Skeletal muscle satellite cell (primary cell): ENCODE measurements around the gene RAB3C. TPM values are rescaled to one million over a fixed set of nuclear protein-coding genes. Genes with fewer than 3 reads are reported as not detected.
A peak's percentile ranks its signal among the peaks of the same experiment; 100 is the strongest.
"Not testable (repeated sequence)": the region's sequence is repeated elsewhere in the genome, so short reads cannot be mapped to it uniquely, and the experiment has no call there.

ENCODE experiments used
- H3K27me3 ChIP-seq: 2 replicates; pipeline ENCODE4 v1.7.0; 2013; ENCODE audit warnings: low read length; ENCODE audit not compliant: control insufficient read depth, insufficient read depth
- H3K36me3 ChIP-seq: 2 replicates; pipeline ENCODE4 v1.7.0; 2013; ENCODE audit warnings: mild to moderate bottlenecking, control low read depth, low read length; ENCODE audit not compliant: insufficient read depth
- H3K4me1 ChIP-seq: 2 replicates; pipeline ENCODE4 v1.7.0; 2013; ENCODE audit warnings: low read length; ENCODE audit not compliant: control insufficient read depth, insufficient read depth
- H3K4me2 ChIP-seq: 2 replicates; pipeline ENCODE4 v1.7.0; 2013; ENCODE audit warnings: mild to moderate bottlenecking, low read length
- H3K4me3 ChIP-seq: 2 replicates; pipeline ENCODE4 v1.7.0; 2013; ENCODE audit warnings: low read length
- H3K9ac ChIP-seq: 2 replicates; pipeline ENCODE4 v1.7.0; 2013; ENCODE audit warnings: mild to moderate bottlenecking, low read depth, low read length, moderate library complexity
- H3K9me3 ChIP-seq: replicated peaks from 2 replicates; pipeline ENCODE4 v1.7.0; 2013; ENCODE audit warnings: mild to moderate bottlenecking, control low read depth, low read length
- total RNA-seq: library from RNA; depleted of rRNA; stranded (reverse); fragments of >200 nt; gene quantifications from 2 replicates; pipeline ENCODE4 v1.2.3, GENCODE V29; 2012; rRNA removed

Gene RAB3C
- total RNA-seq: not detected in 2 replicates

DNA sequence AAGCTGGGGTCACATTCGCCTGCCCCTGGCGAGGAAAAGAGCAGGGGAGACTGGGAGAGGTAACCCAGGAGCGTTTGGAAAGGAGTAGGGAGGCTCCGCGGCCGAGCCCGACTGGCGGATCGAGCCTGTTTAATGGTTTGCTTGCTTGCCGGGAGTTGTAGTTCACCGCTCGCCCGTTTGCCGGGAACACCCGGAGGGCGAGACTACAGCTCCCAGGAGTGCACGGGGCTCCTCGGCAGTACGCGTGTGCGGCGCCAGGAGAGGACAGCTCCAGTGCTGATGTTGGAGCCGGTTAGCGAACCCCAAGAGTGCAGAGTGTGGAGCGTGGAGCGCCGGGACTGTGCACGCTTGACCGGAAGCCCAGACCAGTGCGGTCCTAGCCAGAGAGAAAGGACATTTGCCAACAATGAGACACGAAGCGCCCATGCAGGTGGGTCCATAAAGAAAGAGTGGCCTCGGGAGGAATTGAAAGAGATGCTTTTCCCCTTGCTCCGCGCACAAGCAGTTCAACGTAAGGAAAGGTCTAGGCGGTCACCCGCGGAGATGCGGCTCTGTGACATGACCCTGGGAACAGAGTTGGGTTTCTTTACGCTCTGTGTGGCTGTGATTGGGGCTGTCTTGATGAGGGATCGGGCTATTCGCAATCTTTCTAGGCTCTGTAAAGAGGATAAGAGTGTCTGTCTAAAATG, at the start of gene RAB3C:
RAB3C (plus strand) TSS at position 273 of the 689 bp plus-strand sequence; CDS start at position 407, 134 bp downstream.
- Histone ChIP-seq H3K9me3 (no peaks in the 10 kb centered on the region), H3K9ac (no peak within 1 kb of the TSS), H3K27me3 (peaks cover 10% of the 10 kb centered on the region), H3K4me1 (peaks cover 13% of the 10 kb centered on the region), H3K4me2 (peak within 1 kb of the TSS; percentile 92), H3K4me3 (peak within 1 kb of the TSS; percentile 72), H3K36me3 (no peaks in the 10 kb centered on the region)

DNA sequence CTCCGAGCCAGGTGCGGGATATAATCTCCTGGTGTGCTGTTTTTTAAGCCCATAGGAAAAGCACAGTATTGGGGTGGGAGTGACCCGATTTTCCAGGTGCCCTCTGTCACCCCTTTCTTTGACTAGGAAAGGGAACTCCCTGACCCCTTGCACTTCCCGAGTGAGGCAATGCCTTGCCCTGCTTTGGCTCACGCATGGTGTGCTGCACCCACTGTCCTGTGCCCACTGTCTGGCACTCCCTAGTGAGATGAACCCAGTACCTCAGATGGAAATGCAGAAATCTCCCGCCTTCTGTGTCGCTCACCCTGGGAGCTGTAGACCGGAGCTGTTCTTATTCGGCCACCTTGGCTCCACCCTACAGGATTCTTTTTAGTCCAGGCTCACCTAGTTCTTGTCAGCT, 40.9 kb upstream of the RAB3C start:
- H3K4me1 ChIP-seq, H3K36me3 ChIP-seq, H3K27me3 ChIP-seq, H3K9me3 ChIP-seq, H3K9ac ChIP-seq, H3K4me3 ChIP-seq, H3K4me2 ChIP-seq: not testable (repeated sequence)

DNA sequence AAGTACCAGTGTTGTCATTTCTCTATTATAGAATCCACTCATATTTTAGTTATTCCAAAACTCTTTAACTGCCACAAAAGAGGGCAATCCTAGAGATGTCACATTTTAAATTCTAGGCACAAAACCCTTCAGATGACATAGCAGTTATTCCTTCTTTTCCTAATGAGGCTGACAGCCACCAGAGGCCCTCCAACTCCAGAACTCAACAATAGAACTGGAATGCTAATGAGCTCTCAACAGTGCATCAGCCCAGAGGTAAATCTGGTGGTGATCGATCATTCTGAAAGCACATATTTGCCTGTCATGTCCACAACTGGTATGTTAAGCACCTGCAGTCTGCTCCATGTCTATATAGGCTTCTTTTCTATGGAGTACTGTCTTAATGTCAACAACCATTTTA, 40.2 kb upstream of the RAB3C start:
- peaks cover 2% of the 10 kb centered on the region for H3K27me3 ChIP-seq
- no peak overlapping the region for H3K4me3 ChIP-seq
- no peaks in the 10 kb centered on the region for H3K4me1 ChIP-seq
- H3K9ac ChIP-seq: no peak overlapping the region
- no peak overlapping the region for H3K4me2 ChIP-seq
- no peaks in the 10 kb centered on the region for H3K36me3 ChIP-seq
- no peaks in the 10 kb centered on the region for H3K9me3 ChIP-seq

DNA sequence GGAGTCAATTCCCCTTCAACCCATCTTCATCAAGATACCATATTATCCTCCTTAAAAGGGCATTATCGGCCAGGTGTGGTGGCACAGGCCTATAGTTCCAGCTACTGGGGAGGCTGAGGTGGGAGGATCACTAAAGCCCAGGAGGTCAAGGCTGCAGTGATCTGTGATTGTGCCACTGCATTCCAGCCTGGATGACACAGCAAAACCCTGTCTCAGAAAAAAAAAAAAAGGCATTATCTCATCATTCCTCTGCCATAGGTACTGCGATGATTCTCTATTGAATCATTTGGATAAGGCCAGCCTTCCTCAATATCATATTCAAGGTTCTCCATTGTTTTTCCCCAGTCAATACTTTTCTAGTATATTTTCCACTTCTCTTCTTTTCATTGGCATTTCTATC, 39.2 kb upstream of the RAB3C start:
- H3K36me3 ChIP-seq: no peaks in the 10 kb centered on the region
- peaks cover 2% of the 10 kb centered on the region for H3K27me3 ChIP-seq
- H3K4me2 ChIP-seq: no peak overlapping the region
- no peaks in the 10 kb centered on the region for H3K9me3 ChIP-seq
- H3K4me3 ChIP-seq: no peak overlapping the region
- H3K9ac ChIP-seq: no peak overlapping the region
- H3K4me1 ChIP-seq: no peaks in the 10 kb centered on the region

GRCh38 chr5:58544195-58544594, 38.7 kb upstream of the RAB3C start:
- Histone ChIP-seq H3K9ac (no peak overlapping the region), H3K4me1 (no peaks in the 10 kb centered on the region), H3K27me3 (peaks cover 2% of the 10 kb centered on the region), H3K4me3 (no peak overlapping the region), H3K4me2 (no peak overlapping the region), H3K36me3 (no peaks in the 10 kb centered on the region), H3K9me3 (no peaks in the 10 kb centered on the region)

DNA sequence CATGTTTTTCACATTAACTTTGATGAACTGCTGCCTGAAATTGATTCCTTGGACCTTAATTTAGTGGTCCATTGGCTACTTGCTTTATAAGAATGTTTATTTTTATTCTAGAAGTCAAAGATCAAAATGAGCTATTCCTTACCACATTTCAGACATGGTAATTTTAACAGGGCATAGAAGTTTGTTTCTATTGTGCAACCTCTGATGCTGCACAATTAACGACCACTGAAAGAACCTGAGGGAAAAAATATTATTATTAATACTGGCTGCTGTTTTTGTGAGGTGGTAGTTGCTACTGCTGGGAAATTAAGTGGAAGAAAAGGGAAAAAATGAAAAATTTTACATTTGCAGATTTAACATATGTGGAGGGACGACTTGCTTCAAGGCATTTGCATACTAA, 37.9 kb upstream of the RAB3C start:
- Histone ChIP-seq H3K4me2 (no peak overlapping the region), H3K36me3 (no peaks in the 10 kb centered on the region), H3K4me1 (no peaks in the 10 kb centered on the region)

GRCh38 chr5:58545912-58546311, 37.0 kb upstream of the RAB3C start:
- Histone ChIP-seq H3K4me3 (no peak overlapping the region), H3K4me2 (no peak overlapping the region), H3K4me1 (no peaks in the 10 kb centered on the region)

More for the DNA sequence above, 37.9 kb upstream of the RAB3C start:
- H3K4me3 ChIP-seq: no peak overlapping the region
- no peaks in the 10 kb centered on the region for H3K9me3 ChIP-seq
- H3K9ac ChIP-seq: no peak overlapping the region
- H3K27me3 ChIP-seq: peaks cover 2% of the 10 kb centered on the region

GRCh38 chr5:58548068-58548467, 34.8 kb upstream of the RAB3C start:
- H3K4me3 ChIP-seq: no peak overlapping the region
- no peaks in the 10 kb centered on the region for H3K4me1 ChIP-seq
- peaks cover 2% of the 10 kb centered on the region for H3K27me3 ChIP-seq
- no peaks in the 10 kb centered on the region for H3K36me3 ChIP-seq
- no peak overlapping the region for H3K4me2 ChIP-seq
- H3K9ac ChIP-seq: no peak overlapping the region
- no peaks in the 10 kb centered on the region for H3K9me3 ChIP-seq

More at GRCh38 chr5:58545912-58546311, 37.0 kb upstream of the RAB3C start:
- no peaks in the 10 kb centered on the region for H3K9me3 ChIP-seq
- no peak overlapping the region for H3K9ac ChIP-seq
- no peaks in the 10 kb centered on the region for H3K36me3 ChIP-seq
- peaks cover 2% of the 10 kb centered on the region for H3K27me3 ChIP-seq

- Histone ChIP-seq H3K4me1 (no peaks in the 10 kb centered on the region), H3K36me3 (no peaks in the 10 kb centered on the region), H3K9me3 (no peaks in the 10 kb centered on the region), H3K4me3 (no peak overlapping the region), H3K27me3 (no peaks in the 10 kb centered on the region), H3K4me2 (no peak overlapping the region), H3K9ac (no peak overlapping the region)
These were observed 31.4 kb upstream of the RAB3C start for GRCh38 chr5:58551492-58551891.

DNA sequence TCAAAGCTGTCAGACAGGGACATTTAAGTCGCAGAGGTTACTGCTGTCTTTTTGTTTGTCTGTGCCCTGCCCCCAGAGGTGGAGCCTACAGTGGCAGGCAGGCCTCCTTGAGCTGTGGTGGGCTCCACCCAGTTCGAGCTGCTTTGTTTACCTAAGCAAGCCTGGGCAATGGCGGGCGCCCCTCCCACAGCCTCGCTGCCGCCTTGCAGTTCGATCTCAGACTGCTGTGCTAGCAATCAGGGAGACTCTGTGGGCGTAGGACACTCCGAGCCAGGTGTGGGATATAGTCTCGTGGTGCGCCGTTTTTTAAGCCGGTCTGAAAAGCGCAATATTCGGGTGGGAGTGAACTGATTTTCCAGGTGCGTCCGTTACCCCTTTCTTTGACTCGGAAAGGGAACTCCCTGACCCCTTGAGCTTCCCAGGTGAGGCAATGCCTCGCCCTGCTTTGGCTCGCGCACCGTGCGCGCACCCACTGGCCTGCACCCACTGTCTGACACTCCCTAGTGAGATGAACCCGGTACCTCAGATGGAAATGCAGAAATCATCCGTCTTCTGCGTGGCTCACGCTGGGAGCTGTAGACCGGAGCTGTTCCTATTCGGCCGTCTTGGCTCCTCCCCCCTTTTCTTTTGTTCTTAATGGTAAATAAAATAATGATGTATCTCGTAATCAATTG, 25.1 kb upstream of the RAB3C start:
- not testable (repeated sequence) for H3K4me1 ChIP-seq, H3K36me3 ChIP-seq, H3K4me2 ChIP-seq, H3K27me3 ChIP-seq, H3K9ac ChIP-seq, H3K9me3 ChIP-seq, H3K4me3 ChIP-seq

GRCh38 chr5:58563016-58563700, 19.7 kb upstream of the RAB3C start:
- not testable (repeated sequence) for H3K27me3 ChIP-seq, H3K9ac ChIP-seq, H3K4me2 ChIP-seq, H3K36me3 ChIP-seq, H3K9me3 ChIP-seq, H3K4me1 ChIP-seq, H3K4me3 ChIP-seq
